Measurements from ENCODE around the gene STARD13.

DNA sequence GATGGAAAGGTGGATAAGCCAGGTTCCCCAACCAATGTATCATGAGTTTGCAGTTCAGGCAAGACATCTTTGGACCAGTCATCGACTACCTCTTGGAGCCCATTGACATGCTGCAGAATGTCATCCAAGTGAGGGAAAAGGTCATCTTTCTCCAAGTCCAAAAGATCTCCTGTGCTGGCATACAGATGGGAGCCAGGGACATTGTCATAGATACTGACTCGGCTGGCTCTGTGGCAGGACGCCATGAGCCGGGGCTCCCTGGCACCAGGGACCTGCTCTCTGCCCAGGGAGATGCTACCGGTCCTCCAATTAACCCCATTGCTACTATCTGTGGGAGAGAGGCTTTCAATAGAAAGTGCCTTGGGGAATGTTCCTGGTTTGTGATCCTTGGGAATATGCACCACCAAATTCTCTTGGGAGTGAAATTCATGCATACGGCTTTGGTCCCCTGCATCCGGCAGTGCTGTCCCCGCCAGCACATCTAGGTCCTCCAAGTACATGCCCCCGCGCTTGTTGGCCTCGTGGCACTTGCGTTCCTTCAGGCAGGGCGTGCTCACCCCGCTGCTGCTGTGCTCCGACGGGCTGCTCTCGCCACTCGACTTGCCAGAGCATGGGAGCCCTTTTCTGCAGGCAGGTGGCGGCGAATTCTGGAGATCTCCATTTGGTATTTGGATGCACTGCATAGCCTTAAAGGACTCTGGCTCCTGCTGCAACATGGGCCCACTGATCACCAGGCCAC, 156.3 kb downstream of the STARD13 start:
- TF ChIP-seq POLR2AphosphoS5 (IDR thresholded peaks at IDR 0.05) = no peak
- TF ChIP-seq, protein P1, sequence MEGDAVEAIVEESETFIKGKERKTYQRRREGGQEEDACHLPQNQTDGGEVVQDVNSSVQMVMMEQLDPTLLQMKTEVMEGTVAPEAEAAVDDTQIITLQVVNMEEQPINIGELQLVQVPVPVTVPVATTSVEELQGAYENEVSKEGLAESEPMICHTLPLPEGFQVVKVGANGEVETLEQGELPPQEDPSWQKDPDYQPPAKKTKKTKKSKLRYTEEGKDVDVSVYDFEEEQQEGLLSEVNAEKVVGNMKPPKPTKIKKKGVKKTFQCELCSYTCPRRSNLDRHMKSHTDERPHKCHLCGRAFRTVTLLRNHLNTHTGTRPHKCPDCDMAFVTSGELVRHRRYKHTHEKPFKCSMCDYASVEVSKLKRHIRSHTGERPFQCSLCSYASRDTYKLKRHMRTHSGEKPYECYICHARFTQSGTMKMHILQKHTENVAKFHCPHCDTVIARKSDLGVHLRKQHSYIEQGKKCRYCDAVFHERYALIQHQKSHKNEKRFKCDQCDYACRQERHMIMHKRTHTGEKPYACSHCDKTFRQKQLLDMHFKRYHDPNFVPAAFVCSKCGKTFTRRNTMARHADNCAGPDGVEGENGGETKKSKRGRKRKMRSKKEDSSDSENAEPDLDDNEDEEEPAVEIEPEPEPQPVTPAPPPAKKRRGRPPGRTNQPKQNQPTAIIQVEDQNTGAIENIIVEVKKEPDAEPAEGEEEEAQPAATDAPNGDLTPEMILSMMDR (IDR thresholded peaks at IDR 0.05) = no peak
